ENCODE measurements around the gene TTC7B. TPM values are rescaled to one million over a fixed set of nuclear protein-coding genes. Genes with fewer than 3 reads are reported as not detected.

Gene TTC7B
- total RNA-seq, 1 donor: 24.9 TPM

GRCh38 chr14:90757452-90757851, 58.8 kb downstream of the TTC7B start:
- no peak for DNase-seq (ENCODE audit: low read depth)
- H3K4me3 ChIP-seq (ENCODE audit: low read depth, low read length): no peak overlapping the region
- TF ChIP-seq CTCF (IDR thresholded peaks at IDR 0.05; ENCODE audit: insufficient read depth, low read length): no peak

GRCh38 chr14:90756755-90757345, 59.4 kb downstream of the TTC7B start:
- no peak for TF ChIP-seq CTCF (IDR thresholded peaks at IDR 0.05; ENCODE audit: insufficient read depth, low read length)
- DNase-seq (ENCODE audit: low read depth): no peak
- no peak overlapping the region for H3K4me3 ChIP-seq (ENCODE audit: low read depth, low read length)

GRCh38 chr14:90755661-90756304, 60.4 kb downstream of the TTC7B start:
- no peak overlapping the region for H3K4me3 ChIP-seq (ENCODE audit: low read depth, low read length)
- peak; percentile 4 for DNase-seq (ENCODE audit: low read depth)
- TF ChIP-seq CTCF (IDR thresholded peaks at IDR 0.05; ENCODE audit: insufficient read depth, low read length): no peak

GRCh38 chr14:90753456-90754005, 62.7 kb downstream of the TTC7B start:
- H3K4me3 ChIP-seq (ENCODE audit: low read depth, low read length): no peak overlapping the region
- no peak for TF ChIP-seq CTCF (IDR thresholded peaks at IDR 0.05; ENCODE audit: insufficient read depth, low read length)
- DNase-seq (ENCODE audit: low read depth): no peak

GRCh38 chr14:90750701-90751100, 65.5 kb downstream of the TTC7B start:
- H3K4me3 ChIP-seq (ENCODE audit: low read depth, low read length): no peak overlapping the region
- TF ChIP-seq CTCF (IDR thresholded peaks at IDR 0.05; ENCODE audit: insufficient read depth, low read length): no peak
- DNase-seq (ENCODE audit: low read depth): no peak

GRCh38 chr14:90750191-90750590, 66.0 kb downstream of the TTC7B start:
- no peak for TF ChIP-seq CTCF (IDR thresholded peaks at IDR 0.05; ENCODE audit: insufficient read depth, low read length)
- no peak overlapping the region for H3K4me3 ChIP-seq (ENCODE audit: low read depth, low read length)
- no peak for DNase-seq (ENCODE audit: low read depth)
